ENCODE measurements around the gene MLC1.

Gene MLC1

DNA sequence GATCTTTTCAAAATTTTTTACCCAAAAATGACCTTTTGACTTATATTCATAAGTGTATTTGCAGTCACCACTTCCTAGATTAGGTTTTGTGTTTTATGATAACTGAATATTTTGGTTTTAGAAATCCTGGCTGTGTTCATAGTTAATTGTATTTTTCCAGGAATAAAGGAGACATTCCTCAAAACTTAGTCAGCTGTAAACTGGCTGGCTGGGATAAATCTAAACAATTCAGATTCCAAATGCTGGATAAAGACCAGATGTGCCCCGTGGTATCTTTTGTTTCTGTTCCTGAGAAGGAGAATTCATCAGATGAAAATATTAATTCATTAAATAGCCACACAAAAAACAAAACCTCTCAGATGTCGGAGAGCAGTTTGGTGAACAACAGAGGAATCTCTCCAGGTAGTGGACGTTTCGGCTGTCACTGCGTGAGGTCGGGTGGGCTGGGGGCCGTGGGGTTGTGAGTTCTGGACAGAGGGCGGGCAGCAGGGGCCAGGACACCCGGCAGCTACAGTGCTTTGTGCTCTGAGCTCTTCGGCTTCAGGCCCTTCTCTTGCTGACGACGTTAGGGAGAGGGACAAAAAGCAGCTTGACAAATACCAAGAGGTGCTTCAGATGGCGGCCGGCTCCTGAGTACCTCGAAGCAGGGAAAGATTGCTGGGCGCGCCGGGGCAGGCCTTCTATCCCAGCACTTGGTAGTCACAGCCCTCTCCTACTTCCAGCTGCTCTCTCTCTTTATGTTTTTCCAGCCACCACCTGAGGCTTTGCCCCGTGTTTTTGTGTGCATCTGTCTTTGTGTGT, 29.2 kb upstream of the MLC1 start:
- TF ChIP-seq ZFX (IDR thresholded peaks at IDR 0.05; ENCODE audit: borderline replicate concordance): no peak
- TF ChIP-seq, protein P1, sequence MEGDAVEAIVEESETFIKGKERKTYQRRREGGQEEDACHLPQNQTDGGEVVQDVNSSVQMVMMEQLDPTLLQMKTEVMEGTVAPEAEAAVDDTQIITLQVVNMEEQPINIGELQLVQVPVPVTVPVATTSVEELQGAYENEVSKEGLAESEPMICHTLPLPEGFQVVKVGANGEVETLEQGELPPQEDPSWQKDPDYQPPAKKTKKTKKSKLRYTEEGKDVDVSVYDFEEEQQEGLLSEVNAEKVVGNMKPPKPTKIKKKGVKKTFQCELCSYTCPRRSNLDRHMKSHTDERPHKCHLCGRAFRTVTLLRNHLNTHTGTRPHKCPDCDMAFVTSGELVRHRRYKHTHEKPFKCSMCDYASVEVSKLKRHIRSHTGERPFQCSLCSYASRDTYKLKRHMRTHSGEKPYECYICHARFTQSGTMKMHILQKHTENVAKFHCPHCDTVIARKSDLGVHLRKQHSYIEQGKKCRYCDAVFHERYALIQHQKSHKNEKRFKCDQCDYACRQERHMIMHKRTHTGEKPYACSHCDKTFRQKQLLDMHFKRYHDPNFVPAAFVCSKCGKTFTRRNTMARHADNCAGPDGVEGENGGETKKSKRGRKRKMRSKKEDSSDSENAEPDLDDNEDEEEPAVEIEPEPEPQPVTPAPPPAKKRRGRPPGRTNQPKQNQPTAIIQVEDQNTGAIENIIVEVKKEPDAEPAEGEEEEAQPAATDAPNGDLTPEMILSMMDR (IDR thresholded peaks at IDR 0.05): no peak
- H3K27ac ChIP-seq: no peak overlapping the region

DNA sequence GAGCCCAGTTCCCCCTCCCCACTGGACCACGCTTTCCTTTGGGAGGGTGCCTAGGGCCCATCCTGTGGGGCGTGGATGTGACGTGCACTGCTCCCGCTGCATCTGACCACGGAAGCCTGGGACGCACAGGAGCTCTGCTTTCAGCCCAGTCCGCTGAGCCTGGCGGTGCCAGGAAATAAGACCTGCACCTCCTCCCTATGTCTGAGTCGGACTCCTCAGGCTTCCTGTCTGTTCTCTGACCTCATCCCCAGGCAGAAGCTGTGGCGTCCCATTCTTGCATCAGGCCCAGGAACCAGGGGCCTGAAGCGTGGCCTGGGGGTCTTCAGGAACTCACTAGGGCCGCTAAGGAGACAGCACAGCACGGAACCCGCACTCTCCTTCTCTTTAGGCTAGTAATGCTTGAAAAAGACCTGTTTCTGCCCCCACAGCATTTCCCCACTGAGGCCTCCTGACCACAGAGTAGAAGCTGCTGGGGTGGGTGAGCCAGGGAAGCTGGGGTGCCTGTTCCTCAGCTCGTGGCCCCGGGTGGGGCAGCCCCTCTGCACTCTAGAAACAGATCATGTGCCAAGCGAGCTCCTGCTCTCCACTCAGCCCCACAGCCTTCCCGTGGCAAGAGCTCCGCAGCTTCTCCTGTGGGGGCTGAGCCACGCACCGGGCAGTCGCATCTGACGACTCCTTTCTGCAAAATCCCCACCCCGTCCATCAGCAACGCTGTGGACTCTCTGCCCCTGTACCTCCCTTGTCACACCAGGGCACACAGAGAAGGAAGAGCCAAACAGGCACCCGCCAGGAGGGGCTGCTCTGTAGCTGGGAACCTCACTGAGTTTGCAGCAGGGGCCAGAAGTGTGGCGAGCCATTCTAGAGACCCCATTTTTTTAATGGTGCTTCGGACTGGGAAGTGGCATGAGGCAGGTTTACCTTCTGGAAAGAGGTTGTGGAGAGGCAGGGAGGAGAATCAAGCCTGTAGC, 27.2 kb upstream of the MLC1 start:
- no peak for TF ChIP-seq ZFX (IDR thresholded peaks at IDR 0.05; ENCODE audit: borderline replicate concordance)
- TF ChIP-seq, protein P1 (IDR thresholded peaks at IDR 0.05): no peak
- no peak overlapping the region for H3K27ac ChIP-seq

- no peak overlapping the region for H3K27ac ChIP-seq
- TF ChIP-seq, protein P1 (IDR thresholded peaks at IDR 0.05): no peak
- TF ChIP-seq ZFX (IDR thresholded peaks at IDR 0.05; ENCODE audit: borderline replicate concordance): no peak
These were observed 25.8 kb upstream of the MLC1 start for GRCh38 chr22:50111056-50111455.

- H3K27ac ChIP-seq: no peak overlapping the region
- TF ChIP-seq, protein P1 (IDR thresholded peaks at IDR 0.05): no peak
- no peak for TF ChIP-seq ZFX (IDR thresholded peaks at IDR 0.05; ENCODE audit: borderline replicate concordance)
These were observed 22.3 kb upstream of the MLC1 start for GRCh38 chr22:50107529-50107928.

DNA sequence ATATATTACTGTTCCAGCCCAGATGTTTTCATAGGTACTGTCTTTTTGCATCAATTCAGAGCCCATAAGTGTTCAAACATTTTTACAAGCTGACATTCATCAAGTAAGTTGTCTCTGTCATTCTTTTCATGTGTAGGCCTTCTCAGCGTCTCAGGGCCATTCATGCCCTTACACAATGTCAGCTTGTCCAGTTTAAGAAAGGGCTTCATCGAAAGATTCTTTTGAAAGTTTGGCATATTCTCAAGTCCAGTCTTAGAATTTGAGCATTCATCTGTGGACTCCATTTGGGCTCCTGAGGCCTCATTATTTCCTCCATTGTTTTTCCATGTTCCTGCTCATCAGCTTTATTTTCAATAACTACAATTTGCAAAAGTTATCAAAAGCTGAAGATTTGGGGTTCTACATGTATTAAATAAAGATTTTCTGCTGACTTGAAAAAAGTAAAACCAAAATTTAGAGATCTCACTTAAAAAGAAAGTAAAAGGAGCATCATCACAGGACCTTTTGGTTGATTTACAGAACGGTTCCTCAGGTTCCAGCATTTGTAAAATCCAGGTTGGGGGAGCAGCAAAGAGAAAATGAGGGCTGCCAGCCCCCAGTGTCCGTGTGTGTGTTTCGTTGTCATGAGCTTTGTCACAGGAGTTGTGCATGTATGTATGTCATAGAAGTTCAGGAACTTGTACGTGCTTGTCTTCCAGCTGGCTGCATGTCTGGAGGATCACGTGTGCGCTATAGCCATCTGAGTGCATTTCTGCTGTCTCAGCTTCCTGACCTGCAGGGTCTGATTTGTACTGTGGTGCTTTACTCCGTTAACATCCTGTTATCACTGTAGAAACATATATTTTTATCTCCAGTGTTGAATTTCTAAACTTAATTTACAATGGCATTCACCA, 20.2 kb upstream of the MLC1 start:
- TF ChIP-seq ZFX (IDR thresholded peaks at IDR 0.05; ENCODE audit: borderline replicate concordance): no peak
- TF ChIP-seq, protein P1 (IDR thresholded peaks at IDR 0.05): no peak
- no peak overlapping the region for H3K27ac ChIP-seq

DNA sequence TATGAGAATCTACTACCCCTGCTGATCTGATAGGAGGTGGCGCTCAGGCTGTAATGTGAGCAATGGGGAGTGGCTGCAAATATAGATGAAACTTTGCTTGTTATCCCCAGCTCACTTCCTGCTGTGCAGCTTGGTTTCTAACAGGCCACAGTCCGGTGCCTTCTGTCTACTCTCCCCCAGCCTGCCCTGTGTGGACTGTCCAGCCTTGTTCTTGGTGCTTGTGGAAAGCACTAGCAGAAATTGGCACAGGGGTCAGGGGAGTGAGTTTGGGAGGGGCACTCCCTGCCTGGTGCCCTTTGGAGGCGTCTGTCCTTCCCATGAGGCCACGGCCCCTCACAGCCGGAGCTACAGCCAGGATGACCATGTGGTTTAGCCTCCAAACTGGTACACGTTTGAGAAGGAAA, 18.9 kb upstream of the MLC1 start:
- H3K27ac ChIP-seq: no peak overlapping the region
- no peak for TF ChIP-seq ZFX (IDR thresholded peaks at IDR 0.05; ENCODE audit: borderline replicate concordance)
- TF ChIP-seq, protein P1 (IDR thresholded peaks at IDR 0.05): no peak
